IMR-90 (cell line): ENCODE measurements around the gene TGM4. TPM values are rescaled to one million over a fixed set of nuclear protein-coding genes. Genes with fewer than 3 reads are reported as not detected.

Experiments
- ATAC-seq: fragments of 200-7000 bp; cut with Tn5 transposase; 2 replicates; pipeline ENCODE4 v1.9.1; 2020; ENCODE audit warnings: low read depth, mild to moderate bottlenecking, moderate library complexity
- BruUV-seq: library from RNA; stranded (reverse); fragments of 400-500 nt; replicated peaks from 2 replicates; lab custom pipeline; 2021; lab: Mats Ljungman, UMichigan
- CTCF ChIA-PET: fragments of 300-600 bp; formaldehyde crosslinking; extraction: SDS; loops from one replicate; lab custom pipeline; 2021; ENCODE audit warnings: antibody characterized with exemption; lab: Yijun Ruan, JAX
- POLR2A ChIA-PET: fragments of 300-600 bp; sonication (Branson Sonifier 250); formaldehyde crosslinking; loops from one replicate; lab custom pipeline; 2022; ENCODE audit warnings: antibody characterized with exemption; ENCODE audit not compliant: unreplicated experiment; lab: Charles Lee
- DNase-seq: peaks from one replicate; pipeline ENCODE4 v3.0.0; 2013
- H2AFZ ChIP-seq: replicated peaks from 2 replicates; pipeline ENCODE3; 2013; ENCODE audit warnings: low read length, mild to moderate bottlenecking; ENCODE audit not compliant: poor library complexity
- H2AK5ac ChIP-seq: 2 replicates; pipeline ENCODE4 v1.6.1; 2013; ENCODE audit warnings: low read depth, low read length, inconsistent platforms
- H2AK9ac ChIP-seq: replicated peaks from 2 replicates; pipeline ENCODE3; 2013; ENCODE audit warnings: mild to moderate bottlenecking, low read depth, low read length, moderate library complexity; ENCODE audit not compliant: poor library complexity
- H2BK120ac ChIP-seq: 2 replicates; pipeline ENCODE4 v1.6.1; 2013; ENCODE audit warnings: low read depth, low read length, inconsistent platforms
- H2BK15ac ChIP-seq: 3 replicates; pipeline ENCODE4 v1.6.1; 2013; ENCODE audit warnings: low read depth, low read length, inconsistent platforms
- H2BK20ac ChIP-seq: 2 replicates; pipeline ENCODE4 v1.6.1; 2013; ENCODE audit warnings: low read depth, mild to moderate bottlenecking, inconsistent platforms, low read length, moderate library complexity
- H2BK5ac ChIP-seq: 2 replicates; pipeline ENCODE4 v1.6.1; 2013; ENCODE audit warnings: mild to moderate bottlenecking, low read depth, low read length, inconsistent platforms; ENCODE audit not compliant: poor library complexity, severe bottlenecking
- H3K14ac ChIP-seq: replicated peaks from 2 replicates; pipeline ENCODE4 v1.6.1; 2013; ENCODE audit warnings: low read depth, low read length, inconsistent platforms
- H3K18ac ChIP-seq: 2 replicates; pipeline ENCODE4 v1.6.1; 2013; ENCODE audit warnings: low read depth, low read length, control low read depth
- H3K23ac ChIP-seq: 2 replicates; pipeline ENCODE4 v1.6.1; 2013; ENCODE audit warnings: low read depth, low read length, inconsistent platforms
- H3K27ac ChIP-seq: 2 replicates; pipeline ENCODE4 v1.5.1; 2013; ENCODE audit warnings: mild to moderate bottlenecking, control low read depth, low read length; ENCODE audit not compliant: insufficient read depth
- H3K27me3 ChIP-seq: 2 replicates; pipeline ENCODE4 v1.6.1; 2013; ENCODE audit warnings: low read length; ENCODE audit not compliant: control insufficient read depth, insufficient read depth
- H3K36me3 ChIP-seq: 2 replicates; pipeline ENCODE4 v1.6.1; 2013; ENCODE audit warnings: low read length, mixed read lengths; ENCODE audit not compliant: control insufficient read depth, insufficient read depth
- H3K4ac ChIP-seq: 2 replicates; pipeline ENCODE4 v1.6.1; 2013; ENCODE audit warnings: low read depth, low read length, inconsistent platforms
- H3K4me1 ChIP-seq: 2 replicates; pipeline ENCODE4 v1.6.1; 2013; ENCODE audit warnings: low read length, mixed read lengths; ENCODE audit not compliant: control insufficient read depth, insufficient read depth
- H3K4me2 ChIP-seq: 2 replicates; pipeline ENCODE4 v1.6.1; 2013; ENCODE audit warnings: low read depth, mild to moderate bottlenecking, control low read depth, low read length, moderate library complexity
- H3K4me3 ChIP-seq: 2 replicates; pipeline ENCODE4 v1.5.1; 2013; ENCODE audit warnings: low read depth, mild to moderate bottlenecking, control low read depth, low read length, moderate library complexity; ENCODE audit not compliant: insufficient read depth
- H3K56ac ChIP-seq: 2 replicates; pipeline ENCODE4 v1.6.1; 2013; ENCODE audit warnings: low read length, inconsistent platforms; ENCODE audit not compliant: insufficient read depth; ENCODE audit errors: extremely low read depth
- H3K79me1 ChIP-seq, 2 experiments: 2 replicates each; pipeline ENCODE4 v1.6.1; 2013; ENCODE audit warnings: low read length in 2 of 2, inconsistent platforms in 1 of 2, low read depth in 1 of 2
- H3K9ac ChIP-seq: 2 replicates; pipeline ENCODE4 v1.6.1; 2013; ENCODE audit warnings: low read depth, low read length, control low read depth
- H3K9me1 ChIP-seq: 2 replicates; pipeline ENCODE4 v1.6.1; 2013; ENCODE audit warnings: low read length, inconsistent platforms; ENCODE audit not compliant: insufficient read depth
- H3K9me3 ChIP-seq: 2 replicates; pipeline ENCODE4 v1.6.1; 2013; ENCODE audit warnings: low read length; ENCODE audit not compliant: control insufficient read depth, insufficient read depth
- H4K20me1 ChIP-seq: 2 replicates; pipeline ENCODE4 v1.6.1; 2013; ENCODE audit warnings: low read length, inconsistent platforms; ENCODE audit not compliant: insufficient read depth
- H4K5ac ChIP-seq: 2 replicates; pipeline ENCODE4 v1.6.1; 2013; ENCODE audit warnings: mild to moderate bottlenecking, low read depth, low read length, control low read depth
- H4K8ac ChIP-seq, 2 experiments: 2 replicates each; pipeline ENCODE4 v1.6.1; 2013; ENCODE audit warnings: low read depth in 2 of 2, low read length in 2 of 2, control low read depth in 1 of 2, inconsistent platforms in 1 of 2
- H4K91ac ChIP-seq: 2 replicates; pipeline ENCODE4 v1.6.1; 2013; ENCODE audit warnings: low read depth, low read length, inconsistent platforms; ENCODE audit not compliant: insufficient read depth
- BHLHE40 ChIP-seq: fragments of 150-350 bp; IDR thresholded peaks from 2 replicates; pipeline ENCODE4 v1.6.1; 2016; ENCODE audit warnings: mild to moderate bottlenecking, low read depth, low read length
- CHD1 ChIP-seq: IDR thresholded peaks from 2 replicates; pipeline ENCODE4 v1.6.1; 2012; ENCODE audit warnings: low read depth, low read length, improper control_type of control experiment
- FOS ChIP-seq: fragments of 150-350 bp; IDR thresholded peaks from 2 replicates; pipeline ENCODE4 v1.6.1; 2016; ENCODE audit warnings: low read depth, low read length
- MAZ ChIP-seq: IDR thresholded peaks from 2 replicates; pipeline ENCODE4 v1.6.1; 2012; ENCODE audit warnings: low read depth, mild to moderate bottlenecking, low read length, improper control_type of control experiment, moderate library complexity, borderline replicate concordance
- MXI1 ChIP-seq: IDR thresholded peaks from 2 replicates; pipeline ENCODE4 v1.6.1; 2012; ENCODE audit warnings: low read depth, mild to moderate bottlenecking, low read length, moderate library complexity, borderline replicate concordance
- NFE2L2 ChIP-seq: fragments of 150-350 bp; IDR thresholded peaks from 2 replicates; pipeline ENCODE4 v1.6.1; 2016; ENCODE audit warnings: low read depth, mild to moderate bottlenecking, low read length
- POLR2A ChIP-seq: IDR thresholded peaks from 2 replicates; pipeline ENCODE4 v1.6.1; 2012; ENCODE audit warnings: mild to moderate bottlenecking, low read depth, low read length
- RCOR1 ChIP-seq: IDR thresholded peaks from 2 replicates; pipeline ENCODE4 v1.6.1; 2012; ENCODE audit warnings: mild to moderate bottlenecking, low read length, improper control_type of control experiment; ENCODE audit not compliant: insufficient replicate concordance
- RFX5 ChIP-seq: IDR thresholded peaks from 2 replicates; pipeline ENCODE4 v1.8.0; 2012; ENCODE audit warnings: low read depth, mild to moderate bottlenecking, low read length, moderate library complexity
- SMC3 ChIP-seq: fragments of 150-350 bp; IDR thresholded peaks from 2 replicates; pipeline ENCODE4 v1.6.1; 2016; ENCODE audit warnings: low read depth, mild to moderate bottlenecking, antibody characterized with exemption, low read length, moderate library complexity
- WGBS, 2 experiments: methylation state at CpG; one replicate each; pipeline versions ENCODE4 v1.1.5 to v1.1.7; 2013; ENCODE audit warnings: missing lambda C conversion rate in 2 of 2; ENCODE audit not compliant: insufficient read length in 1 of 2; ENCODE audit errors: extremely low coverage in 2 of 2; 5-methylcytosine and 5-hydroxymethylcytosine counted together
- dilution Hi-C: fragments of 300-500 bp; cut with HindIII; formaldehyde crosslinking; loops from one replicate; pipeline ENCODE4 v1.14.3; 2018; ENCODE audit warnings: low sequenced_read_pairs; ENCODE audit not compliant: unreplicated experiment
- in situ Hi-C: fragments of 300-500 bp; cut with MboI; formaldehyde crosslinking; loops from 3 replicates; pipeline ENCODE4 v1.14.3; 2019; ENCODE audit warnings: low sequenced_read_pairs, inconsistent platforms, mixed read lengths
- intact Hi-C: fragments of 100-400 bp; cut with micrococcal nuclease; formaldehyde crosslinking; loops from 2 replicates; pipeline ENCODE4 v1.10.0; 2022
- polyA plus RNA-seq, 3 experiments: library from polyadenylated mRNA; depleted of rRNA; stranded (reverse); fragments of >200 nt; gene quantifications; 2 replicates each; pipeline ENCODE4 v1.2.3, GENCODE V29; 2012; ENCODE audit warnings: low replicate concordance in 1 of 3
- total RNA-seq: library from RNA; depleted of rRNA; stranded (reverse); fragments of >200 nt; gene quantifications from 2 replicates; pipeline ENCODE4 v1.2.3, GENCODE V29; 2012
- TF ChIP-seq, protein P1 (sequence below): conservative IDR thresholded peaks from 2 replicates; pipeline ENCODE4 v1.5.1; 2012; ENCODE audit warnings: mild to moderate bottlenecking, low read depth, low read length, improper control_type of control experiment

TGM4 gene
- total and polyA plus RNA-seq, 2 of the 4 experiments (the other 2 are of a cell fraction) = under 0.01 to 0.10 TPM

DNA sequence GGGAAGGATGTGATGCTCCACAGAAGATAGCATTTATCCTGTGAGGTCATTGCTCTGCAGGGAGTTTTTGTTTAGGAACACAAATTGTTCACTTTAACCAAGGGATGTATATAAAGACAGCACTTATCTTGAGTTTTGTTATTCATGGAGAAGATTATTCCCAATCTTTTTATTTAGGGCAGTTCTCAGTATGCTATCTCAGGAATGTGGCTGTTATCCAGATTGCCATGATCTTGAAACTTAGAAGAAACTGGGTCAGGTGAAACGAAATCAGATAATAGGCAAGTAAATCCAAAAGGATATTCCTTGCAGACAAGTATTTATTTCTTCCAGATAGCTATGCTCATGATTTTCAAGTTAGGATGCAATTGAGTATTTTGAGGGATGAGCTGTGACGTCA is 32.0 kb upstream of the TGM4 start:
- Histone ChIP-seq H3K9me3 (no peaks in the 10 kb centered on the region), H2AFZ (no peak overlapping the region), H2AK9ac (no peak overlapping the region), H3K56ac (no peak overlapping the region), H2BK20ac (no peak overlapping the region), H2BK120ac (no peak overlapping the region), H3K27ac (no peak overlapping the region), H3K4me3 (no peak overlapping the region), H4K20me1 (no peaks in the 10 kb centered on the region), H2BK5ac (no peak overlapping the region), H3K4me1 (no peaks in the 10 kb centered on the region), H4K5ac (no peak overlapping the region), H3K9me1 (no peaks in the 10 kb centered on the region), H3K18ac (no peak overlapping the region), H3K9ac (no peak overlapping the region), H3K23ac (no peak overlapping the region), H3K4me2 (no peak overlapping the region), H4K8ac (no peak overlapping the region), H2AK5ac (no peak overlapping the region), H3K27me3 (no peaks in the 10 kb centered on the region), H3K4ac (no peak overlapping the region), H4K91ac (no peak overlapping the region), H3K79me1 (no peaks in the 10 kb centered on the region), H3K36me3 (peaks cover 5% of the 10 kb centered on the region), H3K14ac (no peak overlapping the region), H2BK15ac (no peak overlapping the region)
- in situ Hi-C loops (no loop called here), dilution Hi-C loops (no loop called here), intact Hi-C loops (no loop called here)
- ChIA-PET POLR2A (no interaction called here), CTCF (no interaction called here)
- no TSS peak for BruUV-seq
- TF ChIP-seq, protein P1, sequence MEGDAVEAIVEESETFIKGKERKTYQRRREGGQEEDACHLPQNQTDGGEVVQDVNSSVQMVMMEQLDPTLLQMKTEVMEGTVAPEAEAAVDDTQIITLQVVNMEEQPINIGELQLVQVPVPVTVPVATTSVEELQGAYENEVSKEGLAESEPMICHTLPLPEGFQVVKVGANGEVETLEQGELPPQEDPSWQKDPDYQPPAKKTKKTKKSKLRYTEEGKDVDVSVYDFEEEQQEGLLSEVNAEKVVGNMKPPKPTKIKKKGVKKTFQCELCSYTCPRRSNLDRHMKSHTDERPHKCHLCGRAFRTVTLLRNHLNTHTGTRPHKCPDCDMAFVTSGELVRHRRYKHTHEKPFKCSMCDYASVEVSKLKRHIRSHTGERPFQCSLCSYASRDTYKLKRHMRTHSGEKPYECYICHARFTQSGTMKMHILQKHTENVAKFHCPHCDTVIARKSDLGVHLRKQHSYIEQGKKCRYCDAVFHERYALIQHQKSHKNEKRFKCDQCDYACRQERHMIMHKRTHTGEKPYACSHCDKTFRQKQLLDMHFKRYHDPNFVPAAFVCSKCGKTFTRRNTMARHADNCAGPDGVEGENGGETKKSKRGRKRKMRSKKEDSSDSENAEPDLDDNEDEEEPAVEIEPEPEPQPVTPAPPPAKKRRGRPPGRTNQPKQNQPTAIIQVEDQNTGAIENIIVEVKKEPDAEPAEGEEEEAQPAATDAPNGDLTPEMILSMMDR = no peak
- TF ChIP-seq CHD1 (no peak), POLR2A (no peak), SMC3 (no peak), FOS (no peak), MAZ (no peak), MXI1 (no peak), RFX5 (no peak), BHLHE40 (no peak), RCOR1 (no peak), NFE2L2 (no peak)
- DNase-seq (no peak), ATAC-seq (no peak)
- no CpG with 5 or more reads among the region's 2 CpGs for WGBS, 2 experiments
